Activated CD8-positive, alpha-beta T cell treated with anti-CD3 and anti-CD28 coated beads, Interleukin-2, amount 10 ng/mL, durations not matched to agents 7 days and 5 days (primary cell): ENCODE results near the gene TIGD1. TPM values are rescaled to one million over a fixed set of nuclear protein-coding genes. Genes with fewer than 3 reads are reported as not detected.

Experiments
- ATAC-seq: fragments of 150-1000 bp; cut with Tn5 transposase; one replicate; pipeline ENCODE4 v1.10.0; 2021; ENCODE audit warnings: moderate library complexity
- CTCF ChIA-PET: fragments of 350-600 bp; sonication (Branson Sonifier 250); formaldehyde crosslinking; loops from one replicate; lab custom pipeline; 2021; ENCODE audit warnings: antibody characterized with exemption; lab: Charles Lee
- POLR2A ChIA-PET: fragments of 350-600 bp; sonication (Branson Sonifier 250); formaldehyde crosslinking; loops from one replicate; lab custom pipeline; 2021; ENCODE audit warnings: antibody characterized with exemption; lab: Charles Lee
- DNase-seq: peaks from one replicate; pipeline ENCODE4 v3.0.0-alpha.2; 2020
- H3K27ac Mint-ChIP-seq: one replicate; pipeline ENCODE4 v1.8.0; 2021; ENCODE audit warnings: mild to moderate bottlenecking, mixed read lengths
- H3K27me3 Mint-ChIP-seq: one replicate; pipeline ENCODE4 v1.8.0; 2021; ENCODE audit warnings: low read depth, mixed read lengths
- H3K36me3 Mint-ChIP-seq: one replicate; pipeline ENCODE4 v1.8.0; 2021; ENCODE audit warnings: low read depth, mixed read lengths
- H3K4me1 Mint-ChIP-seq: one replicate; pipeline ENCODE4 v1.8.0; 2021; ENCODE audit warnings: low read depth, mixed read lengths
- H3K4me3 Mint-ChIP-seq: one replicate; pipeline ENCODE4 v1.8.0; 2021; ENCODE audit warnings: mild to moderate bottlenecking, mixed read lengths
- H3K9me3 Mint-ChIP-seq: one replicate; pipeline ENCODE4 v1.8.0; 2022; ENCODE audit warnings: mixed read lengths; ENCODE audit not compliant: insufficient read depth
- total RNA-seq, 2 experiments: library from RNA; stranded (reverse); gene quantifications; one replicate each; pipeline ENCODE4 v1.2.3, GENCODE V29; 2021

TIGD1 gene
- total RNA-seq, 2 experiments from 2014 or later: 7.5 to 7.7 TPM

DNA sequence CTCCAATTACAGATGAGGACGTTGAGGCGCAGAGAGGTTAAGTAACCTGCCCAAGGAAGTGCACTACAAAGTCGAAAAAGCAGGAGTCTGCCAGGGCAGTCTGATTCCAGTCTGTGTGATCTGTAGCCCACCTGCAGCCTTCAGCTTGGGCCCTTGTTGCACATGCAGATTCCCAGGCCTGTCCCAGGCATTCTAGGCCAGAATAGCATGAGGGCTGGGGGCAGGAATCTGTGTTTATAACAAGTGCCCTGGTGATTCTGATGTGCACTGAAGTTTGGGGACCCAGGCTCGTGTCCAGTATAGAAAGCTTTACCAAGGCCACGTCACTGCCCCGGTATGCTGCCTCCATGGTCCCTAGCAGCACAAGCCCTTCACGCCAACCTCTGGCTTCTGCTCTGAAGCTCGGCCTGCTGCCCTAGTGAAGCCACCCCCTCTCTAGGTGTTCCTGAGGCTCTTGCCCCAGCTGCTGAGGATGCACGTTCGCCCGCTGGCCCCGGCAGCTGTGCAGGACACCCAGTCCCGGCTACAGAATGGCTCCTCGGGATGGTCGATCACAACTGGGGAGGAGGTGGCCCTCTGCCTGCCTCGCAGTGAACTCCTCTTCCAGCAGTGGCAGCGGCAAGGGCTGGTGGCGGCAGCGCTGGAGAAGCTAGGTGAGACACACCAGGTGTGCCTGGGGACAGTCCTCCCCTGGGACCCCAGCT is 6.3 kb downstream of the TIGD1 start:
- no peak for DNase-seq
- ChIA-PET POLR2A (interaction anchor here (1.6 kb wide), 1 partner anchor 10 kb away, joined by 3 read pairs; no protein-coding TSS in a partner anchor), CTCF (no interaction called here)
- Mint-ChIP-seq H3K4me3 (no peak overlapping the region), H3K9me3 (no peaks in the 10 kb centered on the region), H3K4me1 (peaks cover 30% of the 10 kb centered on the region), H3K36me3 (peaks cover 32% of the 10 kb centered on the region), H3K27ac (no peak overlapping the region), H3K27me3 (peaks cover under 1% of the 10 kb centered on the region)
- no peak for ATAC-seq

- CTCF ChIA-PET: no interaction called here
- Mint-ChIP-seq H3K9me3 (no peaks in the 10 kb centered on the region), H3K4me1 (peaks cover 29% of the 10 kb centered on the region), H3K27ac (no peak overlapping the region), H3K36me3 (peaks cover 27% of the 10 kb centered on the region), H3K27me3 (peaks cover 5% of the 10 kb centered on the region), H3K4me3 (no peak overlapping the region)
- POLR2A ChIA-PET: interaction anchor here (1.6 kb wide), 1 partner anchor 10 kb away, joined by 3 read pairs; no protein-coding TSS in a partner anchor
- no peak for ATAC-seq
- no peak for DNase-seq
Observed at GRCh38 chr2:232543491-232543890, 6.9 kb downstream of the TIGD1 start.

DNA sequence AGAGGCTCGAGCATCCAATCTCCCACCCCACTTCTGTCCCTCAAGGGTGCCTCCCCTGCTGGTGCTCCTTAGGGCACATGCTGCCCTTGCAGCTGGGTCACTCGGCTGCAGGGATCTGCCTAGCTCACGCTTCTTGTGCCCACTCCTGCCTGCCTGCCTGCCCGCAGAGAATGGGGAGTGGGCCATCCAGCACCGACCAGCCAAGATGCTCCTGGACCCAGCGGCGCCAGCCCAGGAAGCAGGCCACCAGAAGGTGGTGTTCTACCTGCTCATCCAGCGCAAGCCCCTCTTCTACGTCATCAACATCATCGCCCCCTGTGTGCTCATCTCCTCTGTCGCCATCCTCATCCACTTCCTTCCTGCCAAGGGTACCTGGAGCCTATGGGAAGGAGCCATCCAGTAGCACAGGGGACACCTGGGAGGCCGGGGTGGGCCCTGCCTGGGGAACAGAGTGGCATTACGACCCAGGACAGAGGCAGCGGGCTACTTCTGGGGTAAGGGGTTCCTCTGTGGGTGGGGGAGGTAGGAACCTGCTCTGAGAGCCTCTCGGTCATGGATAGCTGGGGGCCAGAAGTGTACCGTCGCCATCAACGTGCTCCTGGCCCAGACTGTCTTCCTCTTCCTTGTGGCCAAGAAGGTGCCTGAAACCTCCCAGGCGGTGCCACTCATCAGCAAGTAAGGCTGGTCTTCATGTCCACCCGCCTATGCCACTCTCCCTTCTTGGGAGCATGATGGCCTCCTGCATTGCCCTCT is 7.5 kb downstream of the TIGD1 start:
- Mint-ChIP-seq H3K36me3 (peaks cover 21% of the 10 kb centered on the region), H3K27ac (peak overlapping the region; percentile 10), H3K4me1 (peaks cover 30% of the 10 kb centered on the region), H3K27me3 (peaks cover 9% of the 10 kb centered on the region), H3K4me3 (no peak overlapping the region), H3K9me3 (no peaks in the 10 kb centered on the region)
- ChIA-PET CTCF (no interaction called here), POLR2A (interaction anchor here (1.6 kb wide), 1 partner anchor 9 kb away, joined by 3 read pairs; no protein-coding TSS in a partner anchor)
- ATAC-seq (no peak), DNase-seq (no peak)

DNA sequence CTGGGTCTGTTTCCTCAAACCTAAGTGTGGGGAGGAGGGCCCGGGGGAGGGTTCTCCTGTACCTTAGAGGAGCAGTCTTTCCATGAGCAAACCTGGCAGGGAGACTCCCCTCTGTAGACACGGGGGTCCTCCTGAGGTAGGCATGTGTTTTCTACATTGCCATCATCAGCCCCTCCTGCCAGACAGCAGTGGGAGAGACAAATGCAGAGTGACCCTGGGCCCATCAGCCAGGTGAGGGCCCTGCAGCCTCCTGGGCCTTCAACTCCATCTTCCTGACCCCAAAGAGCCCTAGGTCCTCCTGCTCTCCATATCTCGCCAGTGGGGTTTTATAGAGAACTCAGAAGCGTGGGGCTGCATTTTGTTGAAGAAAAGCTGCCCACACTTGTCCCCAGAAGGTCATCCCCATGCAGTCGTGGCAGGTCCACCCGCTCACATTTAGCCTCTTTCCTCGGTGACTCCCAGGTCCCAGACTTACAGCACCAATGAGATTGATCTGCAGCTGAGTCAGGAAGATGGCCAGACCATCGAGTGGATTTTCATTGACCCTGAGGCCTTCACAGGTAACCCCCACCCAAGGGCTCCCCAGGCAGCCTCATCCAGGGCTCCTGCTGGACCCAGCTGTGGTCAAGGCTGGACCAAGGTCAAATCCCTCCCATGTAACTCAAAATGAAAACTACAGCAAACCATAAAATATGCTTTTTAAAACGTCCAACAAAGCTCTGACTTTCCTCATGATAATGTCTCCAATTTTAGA is 8.2 kb downstream of the TIGD1 start:
- DNase-seq: no peak
- CTCF ChIA-PET: no interaction called here
- peak overlapping the region; percentile 10 for H3K27ac Mint-ChIP-seq
- POLR2A ChIA-PET: interaction anchor here (1.6 kb wide), 1 partner anchor 8 kb away, joined by 3 read pairs; no protein-coding TSS in a partner anchor
- peaks cover 23% of the 10 kb centered on the region for H3K4me1 Mint-ChIP-seq
- peaks cover 14% of the 10 kb centered on the region for H3K36me3 Mint-ChIP-seq
- H3K9me3 Mint-ChIP-seq: no peaks in the 10 kb centered on the region
- H3K27me3 Mint-ChIP-seq: peaks cover 9% of the 10 kb centered on the region
- no peak for ATAC-seq
- no peak overlapping the region for H3K4me3 Mint-ChIP-seq

DNA sequence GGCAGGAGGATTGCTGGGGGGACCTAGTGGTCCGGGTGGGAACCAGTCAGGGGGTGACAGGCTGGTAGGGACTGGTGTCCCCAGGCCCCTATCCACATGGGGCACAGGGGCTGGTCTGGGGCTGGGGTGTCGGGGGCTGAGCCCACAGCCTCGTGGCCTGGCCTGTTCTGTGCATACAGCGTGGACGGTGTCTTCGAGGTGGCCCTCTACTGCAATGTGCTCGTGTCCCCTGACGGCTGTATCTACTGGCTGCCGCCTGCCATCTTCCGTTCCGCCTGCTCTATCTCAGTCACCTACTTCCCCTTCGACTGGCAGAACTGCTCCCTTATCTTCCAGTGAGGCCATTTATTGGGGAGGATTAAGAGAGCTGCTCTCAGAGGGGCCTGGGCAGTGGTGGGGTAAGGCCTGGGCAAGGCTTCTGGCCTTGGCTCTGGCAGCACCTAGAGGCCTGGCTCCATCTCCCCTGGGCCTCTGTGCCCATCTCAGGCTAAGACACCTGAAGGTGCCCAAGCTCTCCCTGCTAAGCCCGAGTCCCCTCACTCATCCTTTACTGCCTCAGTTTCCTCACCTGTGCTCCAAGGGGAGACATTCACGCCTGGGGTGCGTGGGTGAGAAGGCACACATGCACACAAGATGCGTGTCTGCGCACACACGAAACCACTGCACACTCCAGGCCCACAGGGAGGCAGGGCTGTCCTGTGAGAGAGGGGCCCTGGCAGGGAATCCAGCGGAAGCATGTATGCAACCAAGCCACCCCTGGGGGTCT is 9.0 kb downstream of the TIGD1 start:
- Mint-ChIP-seq H3K27ac (no peak overlapping the region), H3K9me3 (no peaks in the 10 kb centered on the region), H3K27me3 (peaks cover 9% of the 10 kb centered on the region), H3K4me1 (peaks cover 19% of the 10 kb centered on the region), H3K36me3 (peaks cover 9% of the 10 kb centered on the region), H3K4me3 (no peak overlapping the region)
- no peak for DNase-seq
- ChIA-PET CTCF (no interaction called here), POLR2A (interaction anchor here (0.6 kb wide), 1 partner anchor 121 kb away, joined by 3 read pairs; no protein-coding TSS in a partner anchor)
- ATAC-seq: no peak

- no peak overlapping the region for H3K27ac Mint-ChIP-seq
- no peak for ATAC-seq
- no peaks in the 10 kb centered on the region for H3K9me3 Mint-ChIP-seq
- H3K27me3 Mint-ChIP-seq: peaks cover 9% of the 10 kb centered on the region
- POLR2A ChIA-PET: interaction anchor here (0.6 kb wide), 1 partner anchor 122 kb away, joined by 3 read pairs; no protein-coding TSS in a partner anchor
- H3K36me3 Mint-ChIP-seq: peaks cover 1% of the 10 kb centered on the region
- H3K4me3 Mint-ChIP-seq: no peak overlapping the region
- CTCF ChIA-PET: no interaction called here
- H3K4me1 Mint-ChIP-seq: peaks cover 12% of the 10 kb centered on the region
- DNase-seq: no peak
Observed at GRCh38 chr2:232540441-232541041, 9.8 kb downstream of the TIGD1 start.

GRCh38 chr2:232539298-232540231 is 10.8 kb downstream of the TIGD1 start, which contains the start of gene CHRNG:
CHRNG (plus strand) TSS chr2:232539692; CDS start chr2:232539748, 56 bp downstream.
- peaks cover 12% of the 10 kb centered on the region for H3K4me1 Mint-ChIP-seq
- POLR2A ChIA-PET: interaction anchor here (0.8 kb wide), 1 partner anchor 8 kb away, joined by 3 read pairs; no protein-coding TSS in a partner anchor
- CTCF ChIA-PET: no interaction called here
- no peaks in the 10 kb centered on the region for H3K36me3 Mint-ChIP-seq
- no peak within 1 kb of the TSS for H3K27ac Mint-ChIP-seq
- H3K27me3 Mint-ChIP-seq: peaks cover 9% of the 10 kb centered on the region
- no peak within 1 kb of the TSS for H3K4me3 Mint-ChIP-seq
- H3K9me3 Mint-ChIP-seq: no peaks in the 10 kb centered on the region
- DNase-seq: no peak
- ATAC-seq: no peak

- H3K4me1 Mint-ChIP-seq: peaks cover 12% of the 10 kb centered on the region
- no peak overlapping the region for H3K4me3 Mint-ChIP-seq
- no peak for ATAC-seq
- POLR2A ChIA-PET: interaction anchor here (0.8 kb wide), 1 partner anchor 9 kb away, joined by 3 read pairs; no protein-coding TSS in a partner anchor
- H3K36me3 Mint-ChIP-seq: no peaks in the 10 kb centered on the region
- CTCF ChIA-PET: no interaction called here
- no peaks in the 10 kb centered on the region for H3K9me3 Mint-ChIP-seq
- H3K27ac Mint-ChIP-seq: no peak overlapping the region
- no peak for DNase-seq
- peaks cover 9% of the 10 kb centered on the region for H3K27me3 Mint-ChIP-seq
Observed at GRCh38 chr2:232538671-232539070, 11.7 kb downstream of the TIGD1 start.

- ATAC-seq (no peak), DNase-seq (no peak)
- Mint-ChIP-seq H3K4me3 (no peak overlapping the region), H3K9me3 (no peaks in the 10 kb centered on the region), H3K4me1 (peaks cover 12% of the 10 kb centered on the region), H3K27ac (no peak overlapping the region), H3K36me3 (no peaks in the 10 kb centered on the region), H3K27me3 (peaks cover 9% of the 10 kb centered on the region)
- ChIA-PET POLR2A (interaction anchor here (0.7 kb wide), 1 partner anchor 88 kb away, joined by 3 read pairs; no protein-coding TSS in a partner anchor), CTCF (interaction anchor here (0.9 to 1.0 kb wide), 2 partner anchors 9 to 10 kb away, joined by 3 to 4 read pairs; no protein-coding TSS in a partner anchor)
Observed at GRCh38 chr2:232537499-232537898, 12.9 kb downstream of the TIGD1 start.

DNA sequence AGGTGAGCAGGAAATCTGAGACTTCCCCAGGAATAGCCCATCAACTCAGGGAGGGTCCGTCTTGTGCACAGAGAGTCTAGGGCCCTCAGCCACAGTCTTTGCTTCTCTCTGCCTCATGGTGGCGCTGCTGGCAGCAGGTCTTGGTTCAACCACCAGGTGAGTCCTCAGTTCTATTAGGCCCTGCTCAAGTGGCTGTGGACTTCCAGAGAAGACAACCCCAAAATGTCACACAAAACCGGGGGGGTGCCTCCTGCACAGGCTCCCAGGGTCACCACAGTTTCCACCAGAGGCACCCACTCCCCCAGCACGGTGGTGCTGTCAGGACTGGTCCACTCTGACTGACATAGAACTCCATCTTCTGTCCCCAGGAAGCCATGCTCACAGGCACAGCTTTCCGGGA is 13.3 kb downstream of the TIGD1 start:
- CTCF ChIA-PET: interaction anchor here (0.9 to 1.0 kb wide), 2 partner anchors 9 to 11 kb away, joined by 3 to 4 read pairs; no protein-coding TSS in a partner anchor
- Mint-ChIP-seq H3K9me3 (no peaks in the 10 kb centered on the region), H3K4me1 (peaks cover 12% of the 10 kb centered on the region), H3K4me3 (no peak overlapping the region), H3K27me3 (peaks cover 9% of the 10 kb centered on the region), H3K27ac (no peak overlapping the region), H3K36me3 (no peaks in the 10 kb centered on the region)
- DNase-seq: no peak
- POLR2A ChIA-PET: interaction anchor here (0.7 kb wide), 1 partner anchor 88 kb away, joined by 3 read pairs; no protein-coding TSS in a partner anchor
- no peak for ATAC-seq
